Measurements from ENCODE around the gene YARS1.

The YARS1 gene

DNA sequence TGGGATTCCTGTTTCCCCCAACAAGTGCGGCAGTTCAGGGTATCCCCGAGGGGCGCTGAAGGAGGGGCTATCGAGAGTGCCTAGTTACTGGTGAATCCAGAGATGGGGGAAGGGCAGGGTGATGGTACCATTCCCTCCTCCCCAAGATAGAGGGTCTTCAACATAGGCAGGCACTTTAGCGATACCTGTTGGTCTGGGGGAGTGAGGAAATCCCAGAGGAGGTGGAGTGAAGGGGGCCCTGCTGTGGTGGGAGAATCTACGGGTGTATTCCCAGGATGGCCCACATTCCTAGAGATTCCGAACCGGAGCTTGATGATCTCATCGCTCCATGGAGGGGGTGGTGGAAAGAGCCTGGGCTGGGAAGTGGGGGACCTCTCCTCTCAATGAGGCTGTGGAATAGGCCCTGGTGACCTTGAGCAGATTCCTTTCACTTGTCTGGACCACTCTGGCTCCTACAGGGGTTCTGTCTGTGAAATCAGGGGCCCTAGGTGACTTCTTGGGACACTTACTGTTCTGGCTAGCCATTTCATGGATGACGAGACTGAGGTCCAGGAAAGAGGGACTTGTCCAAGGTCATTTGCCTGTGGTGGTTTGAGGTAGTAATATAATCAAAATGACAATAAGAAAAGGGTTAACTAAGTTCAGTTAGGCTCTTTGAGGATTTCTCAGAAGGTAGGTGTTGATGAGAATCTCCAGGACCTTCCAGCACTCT lies 61.9 kb downstream of the YARS1 start:
- TF ChIP-seq, protein P1, sequence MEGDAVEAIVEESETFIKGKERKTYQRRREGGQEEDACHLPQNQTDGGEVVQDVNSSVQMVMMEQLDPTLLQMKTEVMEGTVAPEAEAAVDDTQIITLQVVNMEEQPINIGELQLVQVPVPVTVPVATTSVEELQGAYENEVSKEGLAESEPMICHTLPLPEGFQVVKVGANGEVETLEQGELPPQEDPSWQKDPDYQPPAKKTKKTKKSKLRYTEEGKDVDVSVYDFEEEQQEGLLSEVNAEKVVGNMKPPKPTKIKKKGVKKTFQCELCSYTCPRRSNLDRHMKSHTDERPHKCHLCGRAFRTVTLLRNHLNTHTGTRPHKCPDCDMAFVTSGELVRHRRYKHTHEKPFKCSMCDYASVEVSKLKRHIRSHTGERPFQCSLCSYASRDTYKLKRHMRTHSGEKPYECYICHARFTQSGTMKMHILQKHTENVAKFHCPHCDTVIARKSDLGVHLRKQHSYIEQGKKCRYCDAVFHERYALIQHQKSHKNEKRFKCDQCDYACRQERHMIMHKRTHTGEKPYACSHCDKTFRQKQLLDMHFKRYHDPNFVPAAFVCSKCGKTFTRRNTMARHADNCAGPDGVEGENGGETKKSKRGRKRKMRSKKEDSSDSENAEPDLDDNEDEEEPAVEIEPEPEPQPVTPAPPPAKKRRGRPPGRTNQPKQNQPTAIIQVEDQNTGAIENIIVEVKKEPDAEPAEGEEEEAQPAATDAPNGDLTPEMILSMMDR (IDR thresholded peaks at IDR 0.05; ENCODE audit: low read depth, low read length) = no peak
- H3K4me3 ChIP-seq (ENCODE audit: low read depth, low read length) = no peak overlapping the region

DNA sequence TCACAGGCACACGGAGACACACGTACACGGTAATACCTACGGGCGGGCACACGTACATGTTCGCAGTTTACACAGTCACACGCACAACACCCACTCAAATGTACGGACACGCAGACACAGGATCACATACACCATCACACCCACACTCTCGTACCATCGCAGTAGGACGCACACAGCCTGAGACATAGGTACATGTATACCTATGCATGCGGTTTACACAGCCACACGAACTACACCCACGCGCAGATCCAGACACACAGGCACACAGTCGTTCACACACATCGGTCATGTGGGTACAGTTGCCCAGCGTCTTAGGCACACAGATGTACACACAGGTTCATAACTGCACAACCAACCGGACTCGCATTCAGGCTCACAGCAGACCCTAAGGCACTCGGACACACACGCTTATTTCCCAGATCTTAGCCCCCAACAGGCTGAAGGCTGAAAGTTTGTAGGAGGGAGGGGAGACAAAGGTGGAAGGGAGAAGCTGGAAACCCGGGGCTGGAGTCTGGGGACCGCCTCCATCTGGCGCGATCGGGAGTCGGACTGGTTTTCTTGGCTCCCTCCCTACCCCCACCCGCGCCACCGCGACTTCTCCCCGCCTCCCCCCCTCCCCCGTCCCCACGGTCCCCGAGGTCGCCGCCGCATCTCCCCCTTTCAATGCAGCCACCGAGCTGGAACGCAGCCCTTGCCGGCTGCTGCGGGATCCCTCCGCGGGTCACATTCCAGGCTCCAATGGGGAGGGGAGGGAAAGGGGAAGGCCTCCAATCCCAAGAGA lies 62.7 kb downstream of the YARS1 start:
- TF ChIP-seq, protein P1 (IDR thresholded peaks at IDR 0.05; ENCODE audit: low read depth, low read length) = no peak
- peak overlapping the region; percentile 56 for H3K4me3 ChIP-seq (ENCODE audit: low read depth, low read length)

DNA sequence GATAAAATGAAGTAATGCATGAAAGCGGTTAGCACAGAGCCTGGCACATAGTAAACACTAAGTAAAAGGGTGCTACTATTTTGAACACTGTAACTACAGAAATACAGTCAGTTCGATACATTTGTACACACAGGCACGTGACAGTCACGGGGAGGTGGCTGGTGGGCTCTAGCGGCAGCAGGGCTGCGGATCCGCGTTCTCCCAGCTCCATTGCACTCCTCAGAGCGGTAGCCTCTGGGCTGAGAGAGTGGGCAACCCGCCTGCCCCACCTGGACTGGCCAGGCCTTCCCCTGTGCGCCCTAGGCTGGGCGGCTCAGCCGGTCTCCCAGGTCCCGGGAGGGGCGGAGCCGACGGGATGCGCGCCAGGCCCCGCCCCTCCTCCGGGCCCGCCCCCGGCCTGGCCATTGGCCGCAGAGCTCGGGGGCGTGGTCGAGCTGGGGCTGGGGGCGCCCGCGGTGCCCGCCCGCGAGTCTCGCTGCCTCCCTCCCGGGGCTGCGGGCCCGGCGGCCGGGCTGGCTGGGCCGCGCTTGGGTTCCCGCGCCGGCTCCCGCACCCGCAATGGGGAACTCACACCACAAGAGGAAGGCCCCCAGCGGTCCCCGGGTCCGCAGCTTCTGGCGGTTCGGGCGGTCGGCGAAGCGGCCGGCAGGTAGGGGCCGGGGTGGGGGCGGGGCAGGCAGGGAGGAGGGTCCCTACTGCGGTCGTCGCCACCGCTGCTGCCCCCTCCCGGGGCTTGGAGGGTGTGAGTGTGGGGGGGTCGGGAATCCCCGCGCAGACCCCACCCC lies 63.4 kb downstream of the YARS1 start:
- peak overlapping the region; percentile 56 for H3K4me3 ChIP-seq (ENCODE audit: low read depth, low read length)
- TF ChIP-seq, protein P1 (IDR thresholded peaks at IDR 0.05; ENCODE audit: low read depth, low read length) = no peak

DNA sequence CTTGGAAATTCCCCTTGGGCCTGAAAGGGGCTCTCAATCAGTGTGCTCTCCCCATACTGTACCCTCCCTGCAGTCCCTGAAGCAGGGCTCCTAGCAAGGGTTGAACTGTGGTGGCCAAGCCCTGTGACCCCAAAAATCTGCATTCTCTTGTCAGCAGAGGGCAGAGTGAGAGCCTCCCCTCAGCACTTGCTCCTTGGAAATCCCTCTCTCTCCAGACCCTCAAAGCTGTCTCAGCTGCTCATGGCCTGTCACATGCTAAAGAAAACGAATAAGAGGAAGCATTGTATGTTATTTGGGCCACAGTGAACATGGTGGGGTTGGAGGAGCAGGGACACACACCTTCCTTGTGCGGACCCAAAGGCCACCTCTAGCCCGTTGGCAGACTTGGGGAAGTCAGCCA lies 67.4 kb downstream of the YARS1 start:
- TF ChIP-seq, protein P1 (IDR thresholded peaks at IDR 0.05; ENCODE audit: low read depth, low read length) = no peak

DNA sequence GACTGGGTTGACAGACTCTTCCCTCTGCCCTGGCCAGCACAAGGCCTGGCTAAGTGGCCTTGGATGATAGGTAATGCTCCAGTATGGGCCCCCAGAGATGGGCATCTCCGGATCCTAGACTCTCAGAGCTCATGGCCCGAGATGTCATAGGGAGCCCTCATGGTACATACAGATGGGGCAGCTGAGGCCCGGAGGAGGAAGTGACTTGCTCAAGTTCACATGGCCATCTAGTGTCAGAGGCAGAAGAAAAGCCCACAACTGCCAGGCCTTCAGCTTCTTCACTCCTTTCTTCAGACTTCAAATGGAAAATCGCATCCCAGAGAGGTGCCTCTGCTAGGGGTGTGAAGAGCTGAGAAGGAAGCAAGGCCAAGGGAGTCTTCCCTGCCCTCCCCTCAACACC lies 67.8 kb downstream of the YARS1 start:
- no peak overlapping the region for H3K4me3 ChIP-seq (ENCODE audit: low read depth, low read length)
- TF ChIP-seq, protein P1 (IDR thresholded peaks at IDR 0.05; ENCODE audit: low read depth, low read length) = no peak

More for the DNA sequence above, 67.4 kb downstream of the YARS1 start:
- no peak overlapping the region for H3K4me3 ChIP-seq (ENCODE audit: low read depth, low read length)

- no peak overlapping the region for H3K4me3 ChIP-seq (ENCODE audit: low read depth, low read length)
- TF ChIP-seq, protein P1 (IDR thresholded peaks at IDR 0.05; ENCODE audit: low read depth, low read length) = no peak
Measured at GRCh38 chr1:32748926-32749325, 68.2 kb downstream of the YARS1 start.
